Cardiac muscle cell (in vitro differentiated cells and primary cell): Measurements from ENCODE around the gene COMMD10. TPM values are rescaled to one million over a fixed set of nuclear protein-coding genes. Genes with fewer than 3 reads are reported as not detected.

ENCODE experiments used
- DNase-seq, 2 donors: peaks; one replicate each; pipeline versions ENCODE4 v3.0.0 to v3.0.0-alpha.2; 2010 to 2017; ENCODE audit warnings: low read depth in 1 of 2, low spot score in 1 of 2
- H3K27ac ChIP-seq: fragments of 200-600 bp; sonication (generic); 2 replicates; pipeline ENCODE4 v1.5.1; 2016
- H3K27me3 ChIP-seq: fragments of 200-600 bp; sonication (generic); 2 replicates; pipeline ENCODE4 v1.6.0; 2016; ENCODE audit warnings: control low read depth
- H3K36me3 ChIP-seq: fragments of 200-600 bp; sonication (generic); 2 replicates; pipeline ENCODE4 v1.5.1; 2016; ENCODE audit warnings: control low read depth
- H3K4me1 ChIP-seq: fragments of 200-600 bp; sonication (generic); 2 replicates; pipeline ENCODE4 v1.8.1; 2017; ENCODE audit warnings: low read depth, mild to moderate bottlenecking, mixed run types
- H3K4me3 ChIP-seq: fragments of 200-600 bp; sonication (generic); 2 replicates; pipeline ENCODE4 v1.5.1; 2016; ENCODE audit warnings: mild to moderate bottlenecking
- H3K9me3 ChIP-seq: fragments of 200-600 bp; sonication (generic); 2 replicates; pipeline ENCODE4 v1.5.1; 2017; ENCODE audit warnings: low read depth, mild to moderate bottlenecking, control low read depth
- polyA plus RNA-seq: library from polyadenylated mRNA; unstranded; fragments of >200 nt; fragmentation: Nextera tagmentation; extraction: Ambion mirVana; gene quantifications from 2 replicates; pipeline ENCODE4 v1.2.1, GENCODE V29; 2016
- total RNA-seq: library from RNA; depleted of rRNA; stranded (reverse); fragments of >200 nt; gene quantifications from 2 replicates; pipeline ENCODE4 v1.2.3, GENCODE V29; 2016
- TF ChIP-seq, protein P1 (sequence below): IDR thresholded peaks from 2 replicates; pipeline ENCODE4 v1.5.1; 2012; ENCODE audit warnings: low read depth, mild to moderate bottlenecking, low read length

Gene COMMD10
- total and polyA plus RNA-seq, 2 experiments from 2014 or later: 23.4 to 58.8 TPM

DNA sequence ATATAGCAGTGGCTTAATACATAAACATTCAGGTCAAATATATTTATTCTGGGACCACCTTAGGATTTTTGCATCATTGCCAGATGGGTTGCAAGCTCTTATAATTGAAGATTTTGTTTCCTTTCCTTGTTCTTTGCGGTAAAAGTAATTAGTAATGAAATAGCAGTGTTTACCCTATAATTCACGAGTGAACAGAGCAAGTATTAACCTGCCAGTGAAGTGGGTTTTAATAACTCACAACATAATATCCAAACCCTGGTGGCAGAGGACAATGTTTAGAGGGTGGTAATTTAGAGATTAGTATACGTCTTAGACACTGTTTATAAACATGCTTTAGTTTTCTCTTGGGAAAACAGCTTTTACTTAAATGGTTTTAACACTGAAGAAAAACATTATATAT, 40.8 kb upstream of the COMMD10 start:
- no peaks in the 10 kb centered on the region for H3K36me3 ChIP-seq
- DNase-seq: no peak
- no peaks in the 10 kb centered on the region for H3K9me3 ChIP-seq
- H3K27ac ChIP-seq: no peak overlapping the region
- H3K27me3 ChIP-seq: no peaks in the 10 kb centered on the region
- TF ChIP-seq, protein P1, sequence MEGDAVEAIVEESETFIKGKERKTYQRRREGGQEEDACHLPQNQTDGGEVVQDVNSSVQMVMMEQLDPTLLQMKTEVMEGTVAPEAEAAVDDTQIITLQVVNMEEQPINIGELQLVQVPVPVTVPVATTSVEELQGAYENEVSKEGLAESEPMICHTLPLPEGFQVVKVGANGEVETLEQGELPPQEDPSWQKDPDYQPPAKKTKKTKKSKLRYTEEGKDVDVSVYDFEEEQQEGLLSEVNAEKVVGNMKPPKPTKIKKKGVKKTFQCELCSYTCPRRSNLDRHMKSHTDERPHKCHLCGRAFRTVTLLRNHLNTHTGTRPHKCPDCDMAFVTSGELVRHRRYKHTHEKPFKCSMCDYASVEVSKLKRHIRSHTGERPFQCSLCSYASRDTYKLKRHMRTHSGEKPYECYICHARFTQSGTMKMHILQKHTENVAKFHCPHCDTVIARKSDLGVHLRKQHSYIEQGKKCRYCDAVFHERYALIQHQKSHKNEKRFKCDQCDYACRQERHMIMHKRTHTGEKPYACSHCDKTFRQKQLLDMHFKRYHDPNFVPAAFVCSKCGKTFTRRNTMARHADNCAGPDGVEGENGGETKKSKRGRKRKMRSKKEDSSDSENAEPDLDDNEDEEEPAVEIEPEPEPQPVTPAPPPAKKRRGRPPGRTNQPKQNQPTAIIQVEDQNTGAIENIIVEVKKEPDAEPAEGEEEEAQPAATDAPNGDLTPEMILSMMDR: no peak
- H3K4me1 ChIP-seq: no peaks in the 10 kb centered on the region
- no peak overlapping the region for H3K4me3 ChIP-seq

DNA sequence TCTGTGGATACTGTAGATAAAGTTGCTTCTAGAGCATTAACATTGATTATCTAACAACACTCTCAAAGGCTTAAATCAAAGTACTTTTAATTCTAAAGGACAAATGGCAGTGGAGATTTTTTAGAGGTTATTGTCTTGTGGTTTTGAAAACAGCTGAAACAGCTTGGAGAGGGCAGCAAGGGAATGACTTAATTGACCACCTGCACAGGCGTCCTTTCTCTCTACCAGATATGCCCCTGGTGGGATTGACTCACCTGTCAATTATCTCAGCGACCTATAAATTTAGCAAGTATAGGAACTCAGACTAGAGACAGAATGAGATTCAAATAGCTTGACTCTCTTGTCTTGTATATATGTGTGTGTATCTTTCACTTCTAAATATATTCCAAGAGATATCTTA, 39.0 kb upstream of the COMMD10 start:
- TF ChIP-seq, protein P1: no peak
- no peak overlapping the region for H3K4me3 ChIP-seq
- no peaks in the 10 kb centered on the region for H3K4me1 ChIP-seq
- DNase-seq: no peak
- H3K9me3 ChIP-seq: no peaks in the 10 kb centered on the region
- no peak overlapping the region for H3K27ac ChIP-seq
- no peaks in the 10 kb centered on the region for H3K36me3 ChIP-seq
- no peaks in the 10 kb centered on the region for H3K27me3 ChIP-seq

DNA sequence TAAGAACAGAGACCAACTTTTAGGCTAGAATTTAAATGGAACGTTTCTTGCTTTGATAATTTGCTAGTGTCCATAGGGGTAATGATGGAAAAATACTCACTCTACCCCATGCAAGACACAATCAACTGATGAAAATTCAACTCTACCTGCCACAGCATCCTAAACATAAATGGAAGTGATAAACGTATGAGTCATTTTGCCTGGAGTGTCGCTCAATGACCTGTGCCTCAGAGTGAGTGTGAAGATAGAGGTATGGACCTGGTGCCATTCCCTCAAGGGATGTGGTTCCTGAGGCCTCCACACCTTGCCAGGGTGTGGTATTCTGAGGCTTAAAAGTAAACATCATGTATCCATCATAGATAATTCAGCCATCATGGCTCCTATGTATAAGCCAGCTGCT, 38.6 kb upstream of the COMMD10 start:
- TF ChIP-seq, protein P1: no peak
- Histone ChIP-seq H3K4me3 (no peak overlapping the region), H3K36me3 (no peaks in the 10 kb centered on the region), H3K4me1 (no peaks in the 10 kb centered on the region), H3K9me3 (no peaks in the 10 kb centered on the region), H3K27ac (no peak overlapping the region), H3K27me3 (no peaks in the 10 kb centered on the region)
- DNase-seq: no peak

DNA sequence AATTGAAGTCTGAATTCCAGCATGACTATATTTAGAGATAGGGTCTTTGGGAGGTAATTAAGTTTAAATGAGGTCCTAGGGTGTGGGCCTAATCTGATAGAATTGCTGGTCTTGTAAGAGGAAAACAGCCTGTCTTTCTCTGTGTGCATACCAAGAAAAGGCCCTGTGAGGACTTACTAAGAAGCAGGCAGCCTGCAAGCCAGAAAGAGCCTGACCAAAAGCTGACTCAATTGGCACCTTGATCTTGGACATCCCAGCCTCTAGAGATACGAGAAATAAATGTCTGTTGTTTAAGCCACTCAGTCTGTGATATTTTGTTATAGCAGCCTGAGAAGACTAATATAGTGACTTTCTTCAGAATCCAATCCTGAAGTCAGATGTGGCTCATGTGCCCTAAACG, 38.0 kb upstream of the COMMD10 start:
- Histone ChIP-seq H3K9me3 (no peaks in the 10 kb centered on the region), H3K4me3 (no peak overlapping the region), H3K36me3 (no peaks in the 10 kb centered on the region), H3K27ac (no peak overlapping the region), H3K27me3 (no peaks in the 10 kb centered on the region), H3K4me1 (no peaks in the 10 kb centered on the region)
- TF ChIP-seq, protein P1: no peak
- no peak for DNase-seq

DNA sequence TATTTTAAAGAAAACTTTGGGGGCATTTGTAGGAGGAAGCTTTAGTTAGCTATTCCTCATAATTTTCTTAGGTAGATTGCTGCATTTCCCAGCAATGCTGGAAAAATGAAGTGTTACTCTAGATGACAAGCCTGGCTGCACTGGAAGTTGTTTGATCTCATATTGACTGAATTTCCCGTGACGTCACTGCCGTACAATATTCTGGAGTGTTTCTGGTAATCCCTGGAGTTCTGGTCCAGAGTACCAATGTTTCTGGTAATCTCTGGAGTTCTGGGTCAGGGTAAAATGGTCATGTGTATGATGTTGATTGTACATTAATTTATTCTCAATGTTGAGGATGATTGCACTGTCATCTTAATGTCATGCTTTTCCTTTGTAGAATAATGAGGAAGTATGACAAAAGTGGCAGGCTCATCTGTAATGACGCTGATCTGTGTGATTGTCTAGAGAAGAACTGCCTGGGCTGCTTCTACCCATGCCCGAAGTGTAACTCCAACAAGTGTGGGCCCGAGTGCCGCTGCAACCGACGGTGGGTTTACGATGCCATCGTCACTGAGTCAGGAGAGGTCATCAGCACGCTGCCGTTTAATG, 26.4 kb upstream of the COMMD10 start:
- Histone ChIP-seq H3K27me3 (no peaks in the 10 kb centered on the region), H3K4me3 (no peak overlapping the region), H3K9me3 (no peaks in the 10 kb centered on the region), H3K4me1 (no peaks in the 10 kb centered on the region), H3K27ac (no peak overlapping the region), H3K36me3 (no peaks in the 10 kb centered on the region)
- TF ChIP-seq, protein P1: no peak
- no peak for DNase-seq

DNA sequence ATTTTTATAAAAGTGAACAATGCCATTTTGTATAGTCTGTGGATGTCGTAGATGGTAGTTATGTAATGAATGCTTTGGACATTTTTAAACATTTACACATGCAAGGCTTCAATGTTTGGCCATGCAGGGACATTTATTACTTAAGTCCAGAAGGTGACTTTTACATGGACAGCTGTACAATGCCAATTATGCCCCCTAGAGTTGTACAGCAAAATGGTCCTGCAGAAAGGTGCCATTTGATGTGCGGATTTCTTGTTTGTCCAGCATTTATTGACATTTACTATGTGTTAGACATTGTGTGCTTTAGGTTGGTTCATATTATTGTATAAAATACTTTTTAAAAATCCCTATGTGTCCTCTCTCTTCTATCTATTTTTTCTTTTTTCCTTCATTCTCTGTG, 22.5 kb upstream of the COMMD10 start:
- no peak overlapping the region for H3K4me3 ChIP-seq
- no peaks in the 10 kb centered on the region for H3K27me3 ChIP-seq
- H3K36me3 ChIP-seq: no peaks in the 10 kb centered on the region
- H3K9me3 ChIP-seq: no peaks in the 10 kb centered on the region
- H3K4me1 ChIP-seq: no peaks in the 10 kb centered on the region
- no peak for DNase-seq
- no peak overlapping the region for H3K27ac ChIP-seq
- TF ChIP-seq, protein P1: peak; percentile 8
